GM04504 (cell line): ENCODE data around the gene BCL10.

ENCODE experiments used
- DNase-seq: peaks from one replicate; pipeline ENCODE4 v3.0.0-alpha.2; 2012; ENCODE audit warnings: low read depth

Gene BCL10

GRCh38 chr1:85297855-85298629 is 21.6 kb upstream of the BCL10 start:
- DNase-seq = peak; percentile 96

- DNase-seq = no peak
These were observed 21.1 kb upstream of the BCL10 start for GRCh38 chr1:85297538-85297854.

GRCh38 chr1:85296980-85297379 is 20.5 kb upstream of the BCL10 start:
- no peak for DNase-seq

GRCh38 chr1:85295654-85296053 is 19.2 kb upstream of the BCL10 start:
- no peak for DNase-seq

DNA sequence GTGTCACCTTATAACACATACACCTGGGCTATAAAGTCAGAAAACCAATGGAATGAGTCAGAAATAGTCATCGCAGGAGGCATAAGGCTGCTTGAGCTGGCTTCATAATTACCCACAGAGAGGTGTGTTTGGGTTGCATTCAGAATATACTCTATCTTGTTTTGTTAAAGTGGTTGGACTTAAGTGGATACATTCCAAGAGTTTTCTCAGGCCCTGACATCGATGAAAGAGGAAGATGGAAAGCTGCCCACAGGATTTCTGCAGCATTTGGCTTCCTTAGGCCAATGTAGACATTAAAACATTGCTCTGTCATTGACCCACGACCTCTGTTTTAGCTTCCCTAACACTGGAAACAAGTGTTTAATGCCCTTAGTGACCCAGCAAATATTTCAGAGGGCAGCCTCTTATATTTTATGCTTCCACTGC is 18.6 kb upstream of the BCL10 start:
- no peak for DNase-seq

- no peak for DNase-seq
These were observed 14.4 kb upstream of the BCL10 start for GRCh38 chr1:85290826-85291225.

DNA sequence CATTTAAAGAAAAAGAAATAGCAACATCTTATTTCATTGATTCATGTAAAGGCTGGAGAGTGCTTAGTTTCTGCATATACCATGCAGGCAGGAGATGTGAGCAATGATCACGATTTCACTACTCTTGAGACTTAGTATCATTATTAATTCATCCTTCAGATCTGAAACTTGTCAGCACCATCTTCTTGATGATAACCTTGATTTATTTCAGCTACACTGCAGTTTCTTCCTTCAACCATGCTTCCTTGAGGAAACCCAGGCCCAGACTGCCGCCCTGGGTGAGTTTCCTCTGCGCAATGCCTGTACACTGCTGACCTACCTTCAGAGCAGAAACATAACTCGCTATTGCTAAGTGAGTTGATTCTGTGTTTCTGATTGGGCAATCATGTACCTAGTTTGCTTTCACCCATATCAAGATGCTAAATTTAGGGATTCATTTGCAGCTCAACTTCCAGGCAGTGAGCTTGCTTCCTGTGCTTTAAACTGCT is 13.5 kb upstream of the BCL10 start:
- DNase-seq = no peak

DNA sequence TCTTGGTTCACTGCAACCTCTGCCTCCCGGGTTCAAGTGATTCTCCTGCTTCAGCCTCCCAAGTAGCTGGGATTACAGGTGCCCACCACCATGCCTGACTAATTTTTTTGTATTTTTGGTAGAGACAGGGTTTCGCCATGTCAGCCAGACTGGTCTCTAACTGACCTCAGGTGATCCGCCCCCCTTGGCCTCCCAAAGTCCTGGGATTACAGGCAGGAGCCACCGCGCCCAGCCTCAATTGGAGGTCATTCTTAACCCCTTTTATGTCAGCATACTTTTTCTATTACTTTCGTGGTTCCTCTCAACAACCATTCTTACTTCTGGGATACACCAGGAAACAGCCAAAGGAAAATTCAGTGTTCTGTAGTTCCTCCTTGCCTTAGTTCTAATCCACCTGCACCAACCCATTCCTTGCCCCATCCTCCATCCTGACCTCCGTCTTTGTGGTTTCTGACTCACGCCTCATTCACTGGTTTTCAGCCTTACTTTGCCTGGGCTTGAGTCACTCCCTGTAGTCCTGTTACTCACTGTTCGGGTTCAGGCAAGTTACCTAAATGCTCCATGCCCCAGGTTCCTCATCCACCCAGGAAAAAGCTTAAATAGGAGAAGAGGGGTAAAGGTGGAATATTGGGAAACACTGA is 12.9 kb upstream of the BCL10 start:
- DNase-seq = peak; percentile 72

DNA sequence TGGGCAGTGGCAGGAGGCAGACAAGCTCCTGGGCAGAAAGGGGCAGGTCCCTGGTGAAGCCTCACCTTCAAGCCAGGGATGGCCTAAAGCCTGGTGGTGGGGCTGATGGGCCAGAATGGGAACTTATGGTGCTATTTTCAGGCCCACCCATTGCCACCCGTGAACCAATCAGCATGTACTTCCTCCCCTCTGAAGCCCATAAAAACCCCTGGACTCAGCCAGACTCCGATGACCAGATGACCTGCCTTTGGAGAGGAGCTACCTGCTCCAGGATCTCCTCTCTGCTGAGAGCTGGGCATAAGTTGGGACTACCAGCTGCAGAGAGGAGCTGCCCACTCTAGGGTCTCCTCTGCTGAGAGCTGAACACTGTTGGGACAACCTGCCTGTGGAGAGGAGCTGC is 7.8 kb upstream of the BCL10 start:
- DNase-seq = no peak

- DNase-seq = no peak
These were observed 7.2 kb upstream of the BCL10 start for GRCh38 chr1:85283475-85284199.

DNA sequence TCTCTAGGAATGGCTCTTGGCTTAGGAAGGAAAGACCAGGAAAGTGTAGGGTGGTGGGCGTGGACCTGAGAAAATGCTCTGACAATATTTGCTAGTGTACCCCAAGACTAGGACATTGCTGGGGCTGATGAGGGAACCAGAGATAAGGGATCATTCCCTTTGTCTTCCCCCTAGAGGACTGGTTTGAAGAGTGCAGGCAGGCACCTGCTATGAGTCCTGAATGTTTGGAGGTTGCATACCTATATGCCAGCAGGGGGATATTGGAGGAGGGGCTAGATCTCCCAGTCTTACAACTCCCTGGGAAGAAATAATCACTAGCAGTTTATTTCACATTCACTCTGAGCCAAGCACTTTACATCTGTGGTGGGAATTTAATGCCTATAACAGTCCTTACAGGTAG is 6.0 kb upstream of the BCL10 start:
- DNase-seq = no peak

DNA sequence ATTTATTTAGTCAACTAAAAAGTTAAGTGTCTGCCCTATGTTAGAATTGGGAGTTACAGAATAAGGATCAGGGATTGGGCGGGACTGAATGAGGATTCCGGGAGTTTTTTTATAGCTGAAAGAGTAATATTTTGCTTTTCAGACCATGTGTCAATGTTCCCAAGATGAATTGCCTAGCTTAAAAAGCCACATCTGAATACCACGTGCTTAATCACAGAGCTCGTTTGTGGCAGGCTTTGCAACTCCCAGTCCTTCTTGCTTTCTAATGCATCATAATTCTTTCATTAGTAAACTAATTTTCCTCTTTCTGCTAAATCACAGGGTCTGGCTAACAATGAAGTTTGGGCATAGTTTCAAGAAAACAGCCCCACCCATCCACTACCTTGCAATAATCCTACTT is 4.2 kb upstream of the BCL10 start:
- DNase-seq = no peak

DNA sequence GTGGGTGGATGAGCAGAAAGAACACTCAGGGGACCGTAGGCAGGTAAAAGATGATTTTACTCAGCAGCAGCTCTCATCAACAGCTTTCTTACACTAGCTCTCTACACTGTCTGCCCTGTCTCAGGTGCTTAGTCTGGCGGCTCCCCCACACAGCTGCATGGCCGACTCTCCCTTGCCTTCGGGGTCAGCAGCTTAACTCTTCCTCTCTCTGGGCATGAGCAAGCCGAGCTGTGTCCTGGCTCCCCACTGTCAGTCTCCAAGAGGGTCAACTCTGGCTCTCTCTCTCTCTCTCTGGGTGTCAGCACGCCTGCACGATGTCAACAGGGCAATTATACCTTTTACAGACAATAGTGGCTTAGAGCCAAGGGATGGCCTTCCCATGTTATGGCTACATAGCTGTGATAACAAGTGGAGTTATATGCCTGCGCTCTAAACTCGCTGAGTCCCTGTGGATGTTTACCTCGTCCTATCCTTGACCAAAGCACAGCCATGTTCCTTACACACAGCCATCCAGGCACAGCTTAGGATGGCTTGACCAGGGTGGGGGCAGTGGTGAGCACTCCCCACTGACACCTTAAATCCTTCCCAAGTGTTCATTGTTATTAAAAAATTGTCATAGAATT is 3.1 kb upstream of the BCL10 start:
- no peak for DNase-seq

DNA sequence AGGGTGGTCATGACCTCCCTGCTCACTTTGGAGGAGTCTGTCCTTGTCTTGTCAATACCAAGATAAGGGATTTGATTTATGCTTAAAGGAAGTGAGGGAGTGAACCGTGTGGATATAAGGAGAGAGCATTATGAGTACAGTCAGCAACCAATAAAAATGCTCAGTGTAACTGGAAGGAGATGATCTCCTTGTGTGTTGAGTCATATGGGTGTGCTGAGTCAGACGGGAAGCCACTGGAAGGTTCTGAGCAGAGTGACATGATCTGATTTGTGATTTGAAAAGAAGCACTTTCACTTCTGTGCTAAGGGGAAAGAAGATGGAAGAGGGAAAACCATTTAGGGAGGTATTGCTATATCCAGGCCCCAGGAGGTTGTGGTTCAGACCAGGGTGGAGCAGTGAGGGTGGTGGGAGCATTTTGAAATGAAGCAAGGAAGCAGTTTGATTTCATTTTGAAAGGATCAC is 2.5 kb upstream of the BCL10 start:
- peak; percentile 87 for DNase-seq

GRCh38 chr1:85277802-85278201 is 1.4 kb upstream of the BCL10 start:
- DNase-seq = no peak

GRCh38 chr1:85276978-85277639 is 677 bp upstream of the BCL10 start:
- DNase-seq = no peak

DNA sequence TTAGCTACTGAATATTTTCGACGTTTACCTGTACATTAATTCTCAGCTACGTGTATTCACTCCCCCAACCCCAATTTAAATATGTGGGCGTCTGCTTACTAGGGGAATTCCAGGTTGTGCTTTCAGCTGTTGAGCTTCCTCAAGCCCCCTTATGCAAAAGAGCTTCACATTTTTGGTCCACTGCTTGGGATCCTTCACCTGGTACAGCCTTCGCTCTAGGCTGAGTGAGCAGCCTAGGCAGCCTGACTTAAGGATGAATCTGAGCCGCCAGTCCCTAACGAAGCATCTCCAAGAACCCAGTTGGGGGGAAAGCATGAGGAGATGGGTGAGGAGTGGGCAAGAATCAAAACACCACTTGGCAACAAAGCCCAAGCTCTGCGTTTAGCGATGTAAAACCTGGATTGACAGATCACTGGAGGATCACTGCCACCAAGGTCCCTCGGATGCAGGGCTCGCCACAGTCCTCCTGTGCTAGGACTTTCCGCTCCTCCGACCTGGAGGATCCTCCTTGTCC is 674 bp downstream of the BCL10 start:
- DNase-seq = no peak

GRCh38 chr1:85274969-85275453 is 1.4 kb downstream of the BCL10 start:
- DNase-seq = peak; percentile 60

- DNase-seq = no peak
These were observed 3.0 kb downstream of the BCL10 start for GRCh38 chr1:85273397-85273796.

- no peak for DNase-seq
These were observed 7.4 kb downstream of the BCL10 start for GRCh38 chr1:85268801-85269585.

GRCh38 chr1:85267313-85267712 is 9.1 kb downstream of the BCL10 start:
- no peak for DNase-seq
